ENCODE measurements around the gene YIPF1. TPM values are rescaled to one million over a fixed set of nuclear protein-coding genes. Genes with fewer than 3 reads are reported as not detected.

YIPF1 gene
- polyA plus RNA-seq, 1 experiment: 40.2 TPM

DNA sequence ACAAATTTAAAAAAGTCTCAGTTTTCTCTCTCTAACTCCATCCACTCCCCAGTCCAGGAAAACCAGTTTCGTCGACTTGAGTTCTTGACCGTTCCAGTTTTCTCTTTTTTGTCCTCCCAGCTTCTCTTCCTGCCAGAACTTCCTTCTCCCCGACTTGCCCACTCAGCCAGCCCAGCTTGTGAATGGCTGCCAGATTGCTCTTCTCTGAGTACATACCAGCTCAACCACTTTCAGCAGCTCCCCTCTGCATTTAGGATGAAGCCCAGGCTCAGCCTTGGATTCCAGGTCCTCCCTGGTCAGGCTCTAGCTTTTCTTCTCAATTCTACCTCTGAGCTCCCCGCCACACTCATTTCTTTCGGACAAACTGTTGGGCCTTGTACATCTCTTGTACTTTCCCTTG is 5.8 kb upstream of the YIPF1 start:
- TF ChIP-seq, protein P1, sequence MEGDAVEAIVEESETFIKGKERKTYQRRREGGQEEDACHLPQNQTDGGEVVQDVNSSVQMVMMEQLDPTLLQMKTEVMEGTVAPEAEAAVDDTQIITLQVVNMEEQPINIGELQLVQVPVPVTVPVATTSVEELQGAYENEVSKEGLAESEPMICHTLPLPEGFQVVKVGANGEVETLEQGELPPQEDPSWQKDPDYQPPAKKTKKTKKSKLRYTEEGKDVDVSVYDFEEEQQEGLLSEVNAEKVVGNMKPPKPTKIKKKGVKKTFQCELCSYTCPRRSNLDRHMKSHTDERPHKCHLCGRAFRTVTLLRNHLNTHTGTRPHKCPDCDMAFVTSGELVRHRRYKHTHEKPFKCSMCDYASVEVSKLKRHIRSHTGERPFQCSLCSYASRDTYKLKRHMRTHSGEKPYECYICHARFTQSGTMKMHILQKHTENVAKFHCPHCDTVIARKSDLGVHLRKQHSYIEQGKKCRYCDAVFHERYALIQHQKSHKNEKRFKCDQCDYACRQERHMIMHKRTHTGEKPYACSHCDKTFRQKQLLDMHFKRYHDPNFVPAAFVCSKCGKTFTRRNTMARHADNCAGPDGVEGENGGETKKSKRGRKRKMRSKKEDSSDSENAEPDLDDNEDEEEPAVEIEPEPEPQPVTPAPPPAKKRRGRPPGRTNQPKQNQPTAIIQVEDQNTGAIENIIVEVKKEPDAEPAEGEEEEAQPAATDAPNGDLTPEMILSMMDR (IDR thresholded peaks at IDR 0.05; ENCODE audit: insufficient read depth, low read depth, low read length): no peak
- no peaks in the 10 kb centered on the region for H3K36me3 ChIP-seq (ENCODE audit: control insufficient read depth, insufficient read depth, low read length)
- DNase-seq (ENCODE audit: low read depth): no peak
- ChIA-PET CTCF (no interaction called here), POLR2A (no interaction called here)
- H3K4me3 ChIP-seq (ENCODE audit: low read depth, low read length): no peak overlapping the region
- no peaks in the 10 kb centered on the region for H3K27me3 ChIP-seq (ENCODE audit: control insufficient read depth, insufficient read depth, low read length)

DNA sequence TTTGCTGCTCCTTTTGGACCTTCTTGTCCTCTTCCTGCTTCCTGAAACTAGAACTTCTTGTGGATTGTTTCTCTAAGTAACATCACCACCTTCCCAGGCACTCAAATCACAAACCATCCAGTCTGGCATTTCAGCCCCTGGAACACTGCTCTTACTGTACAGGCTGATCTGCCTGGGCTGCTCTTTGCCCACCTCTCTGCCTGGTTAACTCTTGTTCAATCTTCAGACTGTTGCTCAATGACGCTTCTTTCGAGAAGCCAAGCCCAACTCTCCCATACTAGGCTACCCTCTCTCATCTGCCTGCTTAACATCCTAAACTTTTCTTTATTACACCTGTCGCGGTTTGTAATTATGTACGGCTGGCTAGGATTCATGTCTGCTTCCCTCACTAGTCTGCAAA is 5.0 kb upstream of the YIPF1 start:
- POLR2A ChIA-PET: no interaction called here
- CTCF ChIA-PET: interaction anchor here (0.6 kb wide), 1 partner anchor 1048 kb away, joined by 3 read pairs; no protein-coding TSS in a partner anchor

DNA sequence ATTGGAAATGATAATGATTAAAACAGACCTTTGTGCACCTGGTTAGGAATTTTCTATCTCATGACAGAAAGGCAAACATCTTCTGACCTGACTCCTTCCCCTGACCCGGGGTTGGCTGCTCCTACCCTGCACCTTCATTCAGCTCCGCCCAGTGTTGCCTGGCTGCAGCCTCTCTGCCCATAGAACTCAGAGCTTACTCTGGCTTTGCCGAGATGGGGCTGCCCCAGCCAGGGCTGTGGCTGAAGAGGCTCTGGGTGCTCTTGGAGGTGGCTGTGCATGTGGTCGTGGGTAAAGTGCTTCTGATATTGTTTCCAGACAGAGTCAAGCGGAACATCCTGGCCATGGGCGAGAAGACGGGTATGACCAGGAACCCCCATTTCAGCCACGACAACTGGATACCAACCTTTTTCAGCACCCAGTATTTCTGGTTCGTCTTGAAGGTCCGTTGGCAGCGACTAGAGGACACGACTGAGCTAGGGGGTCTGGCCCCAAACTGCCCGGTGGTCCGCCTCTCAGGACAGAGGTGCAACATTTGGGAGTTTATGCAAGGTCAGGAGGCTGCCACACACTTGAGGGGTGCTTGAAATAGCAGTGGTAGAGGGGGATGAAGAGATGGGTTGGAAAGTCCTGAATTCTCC is 4.5 kb upstream of the YIPF1 start, which contains the start of gene DIO1:
TSS of gene DIO1 (plus strand) at position 189 of the 638 bp plus-strand sequence. CDS start at position 213, 24 bp downstream.
- H3K27me3 ChIP-seq (ENCODE audit: control insufficient read depth, insufficient read depth, low read length): no peaks in the 10 kb centered on the region
- TF ChIP-seq, protein P1 (IDR thresholded peaks at IDR 0.05; ENCODE audit: insufficient read depth, low read depth, low read length): no peak
- POLR2A ChIA-PET: no interaction called here
- CTCF ChIA-PET: interaction anchor here (0.6 kb wide), 1 partner anchor 1049 kb away, joined by 3 read pairs; no protein-coding TSS in a partner anchor
- no peak within 1 kb of the TSS for H3K4me3 ChIP-seq (ENCODE audit: low read depth, low read length)
- no peak for DNase-seq (ENCODE audit: low read depth)
- no peaks in the 10 kb centered on the region for H3K36me3 ChIP-seq (ENCODE audit: control insufficient read depth, insufficient read depth, low read length)

More for the DNA sequence above, 5.0 kb upstream of the YIPF1 start:
- TF ChIP-seq, protein P1 (IDR thresholded peaks at IDR 0.05; ENCODE audit: insufficient read depth, low read depth, low read length): no peak
- Histone ChIP-seq H3K4me3 (ENCODE audit: low read depth, low read length) (no peak overlapping the region), H3K27me3 (ENCODE audit: control insufficient read depth, insufficient read depth, low read length) (no peaks in the 10 kb centered on the region), H3K36me3 (ENCODE audit: control insufficient read depth, insufficient read depth, low read length) (no peaks in the 10 kb centered on the region)
- DNase-seq (ENCODE audit: low read depth): no peak

DNA sequence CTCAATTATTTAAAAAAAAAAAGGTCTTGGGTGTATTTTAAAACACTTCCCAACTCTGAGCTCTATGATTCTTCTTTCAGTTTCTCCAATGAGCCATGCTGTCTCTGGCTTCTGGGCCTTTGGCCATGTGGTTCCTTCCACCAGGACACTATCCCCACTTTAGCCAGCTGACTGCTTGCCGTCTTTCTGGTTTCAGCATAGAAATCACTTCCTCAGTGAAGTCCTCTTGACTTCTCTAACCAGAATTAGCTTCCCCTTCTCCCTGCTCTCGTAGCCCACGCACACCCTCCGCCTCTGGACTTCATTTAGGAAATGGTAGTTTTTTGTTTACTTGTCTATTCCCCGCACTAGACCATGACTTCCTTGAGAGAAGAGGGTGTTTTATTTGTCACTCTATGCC is 3.3 kb upstream of the YIPF1 start:
- Histone ChIP-seq H3K27me3 (ENCODE audit: control insufficient read depth, insufficient read depth, low read length) (no peaks in the 10 kb centered on the region), H3K36me3 (ENCODE audit: control insufficient read depth, insufficient read depth, low read length) (no peaks in the 10 kb centered on the region), H3K4me3 (ENCODE audit: low read depth, low read length) (no peak overlapping the region)
- DNase-seq (ENCODE audit: low read depth): no peak
- ChIA-PET CTCF (interaction anchor here (1.5 kb wide), 1 partner anchor 14 kb away, joined by 3 read pairs; no protein-coding TSS in a partner anchor), POLR2A (no interaction called here)
- TF ChIP-seq, protein P1 (IDR thresholded peaks at IDR 0.05; ENCODE audit: insufficient read depth, low read depth, low read length): no peak

DNA sequence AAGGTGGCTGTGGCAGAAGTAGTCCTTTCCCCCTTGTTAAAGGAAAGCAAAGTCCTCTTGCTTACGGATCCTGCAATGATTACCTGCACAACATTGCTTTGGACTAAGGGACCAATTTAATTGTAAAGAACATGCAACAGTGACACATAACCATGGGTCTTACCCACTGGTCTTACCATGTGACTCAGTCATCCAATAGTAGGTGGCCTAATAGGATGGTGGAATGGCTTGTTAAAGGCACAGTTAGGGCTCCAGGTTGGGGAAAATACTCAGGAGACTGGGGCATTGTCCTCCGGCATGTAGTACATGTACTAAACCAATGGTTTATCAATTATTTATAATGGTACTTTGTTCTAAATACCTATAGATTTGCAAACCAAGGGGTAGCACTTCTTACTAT is 2.1 kb upstream of the YIPF1 start:
- ChIA-PET POLR2A (no interaction called here), CTCF (interaction anchor here (0.5 to 1.4 kb wide), 2 partner anchors 31 to 102 kb away, joined by 3 to 4 read pairs; no protein-coding TSS in a partner anchor)
- peaks cover 1% of the 10 kb centered on the region; the same call in 1 of the 2 replicates for H3K36me3 ChIP-seq (ENCODE audit: control insufficient read depth, insufficient read depth, low read length)
- TF ChIP-seq, protein P1 (IDR thresholded peaks at IDR 0.05; ENCODE audit: insufficient read depth, low read depth, low read length): no peak
- no peak overlapping the region for H3K4me3 ChIP-seq (ENCODE audit: low read depth, low read length)
- no peak for DNase-seq (ENCODE audit: low read depth)
- no peaks in the 10 kb centered on the region for H3K27me3 ChIP-seq (ENCODE audit: control insufficient read depth, insufficient read depth, low read length)
